Fibroblast of peridontal ligament (primary cell): ENCODE measurements around the gene TAS1R3.

Experiments used
- DNase-seq: peaks from one replicate; pipeline ENCODE4 v3.0.0-alpha.2; 2010; ENCODE audit errors: extremely low read depth

The TAS1R3 gene

DNA sequence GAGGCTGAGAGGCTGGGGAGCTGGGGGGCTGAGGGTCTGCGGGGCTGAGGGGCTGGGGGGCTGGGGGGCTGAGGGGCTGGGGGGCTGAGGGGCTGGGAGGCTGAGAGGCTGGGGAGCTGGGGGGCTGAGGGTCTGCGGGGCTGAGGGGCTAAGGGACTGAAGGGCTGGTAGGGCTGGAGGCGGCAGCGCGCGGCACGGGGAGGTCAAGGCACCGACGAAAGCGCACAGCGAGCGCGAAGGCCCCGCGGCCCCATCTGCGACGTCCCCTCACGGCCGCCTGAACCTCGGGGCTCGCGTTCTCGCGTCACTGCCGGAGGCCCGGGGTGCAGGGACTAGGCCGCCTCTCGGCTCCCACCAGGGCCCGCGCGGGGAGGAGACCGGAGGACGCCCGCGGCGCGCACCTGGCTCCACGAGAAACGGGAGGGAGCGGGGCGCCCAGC, 7.0 kb upstream of the TAS1R3 start:
- DNase-seq = no peak

DNA sequence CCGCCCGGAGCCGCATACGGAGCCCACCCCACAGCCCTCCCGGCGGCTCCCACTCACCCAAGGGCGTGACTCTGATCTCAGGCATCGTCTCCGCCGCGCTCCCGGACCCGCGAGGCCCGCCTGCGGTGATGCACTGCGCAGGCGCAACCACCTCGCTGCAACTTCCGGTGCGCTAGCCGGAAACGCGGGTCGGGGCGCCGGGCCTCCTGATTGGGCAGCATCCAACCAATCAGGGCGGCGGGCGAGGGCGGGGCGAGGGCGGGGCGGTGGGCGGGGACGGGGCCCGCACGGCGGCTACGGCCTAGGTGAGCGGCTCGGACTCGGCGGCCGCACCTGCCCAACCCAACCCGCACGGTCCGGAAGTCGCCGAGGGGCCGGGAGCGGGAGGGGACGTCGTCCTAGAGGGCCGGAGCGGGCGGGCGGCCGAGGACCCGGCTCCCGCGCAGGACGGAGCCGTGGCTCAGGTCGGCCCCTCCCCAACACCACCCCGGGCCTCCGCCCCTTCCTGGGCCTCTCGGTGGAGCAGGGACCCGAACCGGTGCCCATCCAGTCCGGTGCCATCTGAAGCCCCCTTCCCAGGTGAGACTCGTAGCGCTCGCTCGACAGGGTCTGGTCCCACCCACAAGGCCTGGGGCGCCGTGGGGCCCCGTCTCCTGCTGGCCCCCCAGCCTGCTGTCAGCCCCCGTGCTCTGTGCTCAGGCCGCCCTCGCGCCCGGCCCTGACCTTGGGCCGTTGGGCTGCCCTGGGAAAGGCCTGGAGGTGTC, 6.4 kb upstream of the TAS1R3 start, which contains the start of the genes CPTP and INTS11:
TSS of gene CPTP (plus strand) at position 279 of the 764 bp plus-strand sequence. CDS start 2,109 bp downstream, outside the sequence.
TSS of gene INTS11 (minus strand) at position 137 of the 764 bp plus-strand sequence. CDS start at position 85, 52 bp downstream.
- DNase-seq = peak; percentile 84

DNA sequence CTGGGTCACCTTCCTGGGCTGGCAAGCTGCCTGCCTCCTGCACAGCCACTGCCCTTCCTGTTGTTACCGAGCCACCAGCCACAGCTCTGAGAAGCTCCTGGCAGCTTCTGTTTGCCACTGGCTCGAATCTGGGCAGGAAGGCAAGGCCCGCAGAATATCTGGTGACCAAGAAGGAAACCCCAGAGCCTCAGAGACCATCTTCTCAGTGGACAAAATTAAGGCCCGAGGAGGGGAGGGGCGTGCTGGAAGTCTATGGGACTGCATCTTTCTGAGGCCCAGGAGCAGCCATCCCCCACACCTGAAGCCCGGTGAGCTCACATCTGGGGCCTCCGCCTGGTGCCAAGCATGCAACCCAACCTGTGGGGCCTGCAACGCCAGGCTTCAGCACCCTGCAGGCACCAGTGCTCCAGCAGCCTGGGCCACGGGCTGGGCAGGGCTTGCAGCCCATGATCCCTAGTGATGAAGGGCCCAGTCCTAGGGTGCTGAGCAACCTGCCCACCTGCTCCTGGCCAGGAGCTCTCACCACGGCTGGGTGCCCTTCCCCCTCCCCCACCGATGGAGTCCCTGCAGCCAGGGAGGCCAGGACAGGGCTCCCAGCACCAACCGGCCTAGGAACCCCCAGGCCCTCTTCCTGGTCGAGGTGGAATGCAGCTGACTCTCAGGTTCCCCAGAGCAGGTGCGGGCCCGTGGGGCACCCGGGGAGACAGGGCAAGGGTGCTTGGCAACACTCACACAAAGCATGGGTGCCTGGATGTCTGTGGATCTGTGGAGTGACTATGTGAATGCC, 5.6 kb upstream of the TAS1R3 start:
- DNase-seq = no peak

DNA sequence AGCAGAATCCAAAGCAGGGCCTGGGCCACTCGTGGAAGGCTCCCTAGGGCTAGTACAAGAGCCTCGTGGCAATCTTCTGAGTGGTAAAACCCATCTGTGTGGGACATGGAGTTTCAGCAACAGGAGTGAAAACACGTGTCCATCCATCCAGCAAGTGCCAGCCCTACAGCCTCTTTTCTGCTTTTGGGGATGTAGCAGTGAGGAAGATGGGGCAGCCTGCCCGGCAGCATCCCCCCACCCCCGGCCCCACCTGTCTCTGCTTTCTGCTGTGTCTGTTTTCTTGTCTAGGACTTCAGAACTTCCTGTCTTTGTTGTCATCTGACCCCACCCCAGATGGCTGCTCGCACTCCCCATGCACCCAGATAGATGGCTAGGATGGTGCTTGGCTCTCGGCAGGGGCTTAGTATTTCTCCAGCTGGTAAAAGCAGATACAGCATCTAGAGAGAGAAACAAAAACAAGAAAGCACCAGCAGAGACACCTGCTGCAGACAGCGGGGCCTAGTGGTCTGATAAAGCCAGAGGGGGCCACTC, 4.9 kb upstream of the TAS1R3 start:
- DNase-seq = no peak

DNA sequence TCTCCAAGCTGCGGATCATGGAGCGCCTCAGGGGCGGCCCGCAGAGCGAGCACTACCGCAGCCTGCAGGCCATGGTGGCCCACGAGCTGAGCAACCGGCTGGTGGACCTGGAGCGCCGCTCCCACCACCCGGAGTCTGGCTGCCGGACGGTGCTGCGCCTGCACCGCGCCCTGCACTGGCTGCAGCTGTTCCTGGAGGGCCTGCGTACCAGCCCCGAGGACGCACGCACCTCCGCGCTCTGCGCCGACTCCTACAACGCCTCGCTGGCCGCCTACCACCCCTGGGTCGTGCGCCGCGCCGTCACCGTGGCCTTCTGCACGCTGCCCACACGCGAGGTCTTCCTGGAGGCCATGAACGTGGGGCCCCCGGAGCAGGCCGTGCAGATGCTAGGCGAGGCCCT, 3.8 kb upstream of the TAS1R3 start:
- DNase-seq = no peak

DNA sequence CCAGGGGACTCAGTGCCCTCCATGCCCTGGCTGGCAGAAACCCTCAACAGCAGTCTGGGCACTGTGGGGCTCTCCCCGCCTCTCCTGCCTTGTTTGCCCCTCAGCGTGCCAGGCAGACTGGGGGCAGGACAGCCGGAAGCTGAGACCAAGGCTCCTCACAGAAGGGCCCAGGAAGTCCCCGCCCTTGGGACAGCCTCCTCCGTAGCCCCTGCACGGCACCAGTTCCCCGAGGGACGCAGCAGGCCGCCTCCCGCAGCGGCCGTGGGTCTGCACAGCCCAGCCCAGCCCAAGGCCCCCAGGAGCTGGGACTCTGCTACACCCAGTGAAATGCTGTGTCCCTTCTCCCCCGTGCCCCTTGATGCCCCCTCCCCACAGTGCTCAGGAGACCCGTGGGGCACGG, 2.8 kb upstream of the TAS1R3 start:
- no peak for DNase-seq

DNA sequence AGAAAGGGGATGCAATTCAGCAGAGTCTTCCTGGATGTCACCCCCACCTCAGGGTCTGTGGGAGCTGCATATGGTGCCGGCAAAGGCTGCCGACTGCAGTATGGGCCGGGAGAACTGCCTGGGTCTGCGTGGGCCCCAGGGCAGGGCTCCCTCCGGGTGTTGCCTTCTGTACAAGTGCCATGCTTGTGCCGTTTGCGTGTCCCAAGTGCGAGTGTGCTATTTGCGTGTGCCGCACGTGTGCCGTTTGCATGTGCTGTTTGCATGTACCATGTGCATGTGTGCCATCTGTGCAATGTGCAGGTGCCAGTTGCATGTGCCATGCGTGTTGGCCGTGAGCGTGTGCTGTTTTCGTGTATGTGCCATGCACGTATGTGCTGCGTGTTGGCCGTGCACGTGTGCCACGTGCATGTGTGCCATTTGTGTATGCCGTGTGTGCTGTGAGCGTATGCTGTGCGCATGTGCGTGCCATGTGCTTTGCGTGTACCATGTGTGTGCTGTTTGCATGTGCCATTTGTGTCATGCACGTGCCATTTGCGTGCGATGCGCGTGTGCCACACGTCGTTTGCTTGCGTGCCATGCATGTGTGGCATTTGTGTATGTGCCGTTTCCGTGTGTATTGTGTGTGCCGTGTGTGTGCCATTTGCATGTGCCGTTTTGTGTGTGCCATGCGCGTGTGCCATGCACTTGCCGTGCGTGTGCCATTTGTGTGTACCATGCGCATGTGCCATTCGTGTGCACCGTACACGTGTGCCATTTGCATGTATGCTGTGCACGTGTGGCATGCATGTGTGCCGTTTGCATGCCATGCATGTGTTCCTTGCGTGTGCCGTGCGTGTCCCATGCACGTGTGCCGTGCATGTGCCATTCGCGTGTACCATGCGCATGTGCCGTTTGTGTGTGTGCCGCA, 1.5 kb upstream of the TAS1R3 start:
- no peak for DNase-seq

DNA sequence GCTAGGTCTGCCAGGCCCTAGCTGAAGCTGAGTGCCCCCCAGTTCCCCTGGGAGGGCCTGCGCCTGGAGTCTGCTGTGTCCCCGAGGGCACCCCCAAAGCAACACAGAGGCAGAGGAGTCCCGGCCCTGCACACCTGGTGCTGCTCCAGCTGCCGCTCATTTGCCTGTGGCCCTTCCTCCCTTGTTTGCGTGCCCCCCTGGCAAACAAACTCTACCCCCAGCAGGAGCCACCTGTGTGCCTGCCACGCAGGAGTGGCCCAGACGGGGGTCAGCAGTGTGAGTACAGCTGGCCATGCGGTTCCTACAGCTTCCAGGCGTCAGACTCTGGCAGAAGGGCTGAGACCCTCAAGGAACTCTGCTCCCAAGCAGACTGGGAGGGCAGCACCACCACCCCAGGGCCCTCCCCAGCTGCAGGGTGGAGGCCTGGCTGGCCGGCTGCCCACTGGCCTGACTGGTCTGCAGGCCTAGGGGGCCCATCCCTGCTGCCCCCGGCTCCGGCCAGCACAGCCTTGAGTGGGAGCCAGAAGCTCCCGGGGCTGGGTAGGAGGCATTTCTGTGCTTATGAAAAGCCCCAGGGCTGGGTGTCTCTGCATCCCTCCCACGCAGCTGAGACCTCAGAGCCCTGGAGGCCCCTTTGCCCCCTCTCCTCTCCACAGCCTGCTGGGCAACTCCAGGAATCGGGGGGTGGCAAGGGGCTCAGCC, 563 bp upstream of the TAS1R3 start:
- DNase-seq = no peak

DNA sequence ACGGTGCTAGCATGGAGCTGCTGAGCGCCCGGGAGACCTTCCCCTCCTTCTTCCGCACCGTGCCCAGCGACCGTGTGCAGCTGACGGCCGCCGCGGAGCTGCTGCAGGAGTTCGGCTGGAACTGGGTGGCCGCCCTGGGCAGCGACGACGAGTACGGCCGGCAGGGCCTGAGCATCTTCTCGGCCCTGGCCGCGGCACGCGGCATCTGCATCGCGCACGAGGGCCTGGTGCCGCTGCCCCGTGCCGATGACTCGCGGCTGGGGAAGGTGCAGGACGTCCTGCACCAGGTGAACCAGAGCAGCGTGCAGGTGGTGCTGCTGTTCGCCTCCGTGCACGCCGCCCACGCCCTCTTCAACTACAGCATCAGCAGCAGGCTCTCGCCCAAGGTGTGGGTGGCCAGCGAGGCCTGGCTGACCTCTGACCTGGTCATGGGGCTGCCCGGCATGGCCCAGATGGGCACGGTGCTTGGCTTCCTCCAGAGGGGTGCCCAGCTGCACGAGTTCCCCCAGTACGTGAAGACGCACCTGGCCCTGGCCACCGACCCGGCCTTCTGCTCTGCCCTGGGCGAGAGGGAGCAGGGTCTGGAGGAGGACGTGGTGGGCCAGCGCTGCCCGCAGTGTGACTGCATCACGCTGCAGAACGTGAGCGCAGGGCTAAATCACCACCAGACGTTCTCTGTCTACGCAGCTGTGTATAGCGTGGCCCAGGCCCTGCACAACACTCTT, 1.1 kb downstream of the TAS1R3 start:
- no peak for DNase-seq

DNA sequence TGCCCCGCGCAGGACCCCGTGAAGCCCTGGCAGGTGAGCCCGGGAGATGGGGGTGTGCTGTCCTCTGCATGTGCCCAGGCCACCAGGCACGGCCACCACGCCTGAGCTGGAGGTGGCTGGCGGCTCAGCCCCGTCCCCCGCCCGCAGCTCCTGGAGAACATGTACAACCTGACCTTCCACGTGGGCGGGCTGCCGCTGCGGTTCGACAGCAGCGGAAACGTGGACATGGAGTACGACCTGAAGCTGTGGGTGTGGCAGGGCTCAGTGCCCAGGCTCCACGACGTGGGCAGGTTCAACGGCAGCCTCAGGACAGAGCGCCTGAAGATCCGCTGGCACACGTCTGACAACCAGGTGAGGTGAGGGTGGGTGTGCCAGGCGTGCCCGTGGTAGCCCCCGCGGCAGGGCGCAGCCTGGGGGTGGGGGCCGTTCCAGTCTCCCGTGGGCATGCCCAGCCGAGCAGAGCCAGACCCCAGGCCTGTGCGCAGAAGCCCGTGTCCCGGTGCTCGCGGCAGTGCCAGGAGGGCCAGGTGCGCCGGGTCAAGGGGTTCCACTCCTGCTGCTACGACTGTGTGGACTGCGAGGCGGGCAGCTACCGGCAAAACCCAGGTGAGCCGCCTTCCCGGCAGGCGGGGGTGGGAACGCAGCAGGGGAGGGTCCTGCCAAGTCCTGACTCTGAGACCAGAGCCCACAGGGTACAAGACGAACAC, 1.8 kb downstream of the TAS1R3 start:
- DNase-seq = no peak

DNA sequence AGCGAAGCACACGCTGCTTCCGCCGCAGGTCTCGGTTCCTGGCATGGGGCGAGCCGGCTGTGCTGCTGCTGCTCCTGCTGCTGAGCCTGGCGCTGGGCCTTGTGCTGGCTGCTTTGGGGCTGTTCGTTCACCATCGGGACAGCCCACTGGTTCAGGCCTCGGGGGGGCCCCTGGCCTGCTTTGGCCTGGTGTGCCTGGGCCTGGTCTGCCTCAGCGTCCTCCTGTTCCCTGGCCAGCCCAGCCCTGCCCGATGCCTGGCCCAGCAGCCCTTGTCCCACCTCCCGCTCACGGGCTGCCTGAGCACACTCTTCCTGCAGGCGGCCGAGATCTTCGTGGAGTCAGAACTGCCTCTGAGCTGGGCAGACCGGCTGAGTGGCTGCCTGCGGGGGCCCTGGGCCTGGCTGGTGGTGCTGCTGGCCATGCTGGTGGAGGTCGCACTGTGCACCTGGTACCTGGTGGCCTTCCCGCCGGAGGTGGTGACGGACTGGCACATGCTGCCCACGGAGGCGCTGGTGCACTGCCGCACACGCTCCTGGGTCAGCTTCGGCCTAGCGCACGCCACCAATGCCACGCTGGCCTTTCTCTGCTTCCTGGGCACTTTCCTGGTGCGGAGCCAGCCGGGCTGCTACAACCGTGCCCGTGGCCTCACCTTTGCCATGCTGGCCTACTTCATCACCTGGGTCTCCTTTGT, 2.6 kb downstream of the TAS1R3 start:
- no peak for DNase-seq

DNA sequence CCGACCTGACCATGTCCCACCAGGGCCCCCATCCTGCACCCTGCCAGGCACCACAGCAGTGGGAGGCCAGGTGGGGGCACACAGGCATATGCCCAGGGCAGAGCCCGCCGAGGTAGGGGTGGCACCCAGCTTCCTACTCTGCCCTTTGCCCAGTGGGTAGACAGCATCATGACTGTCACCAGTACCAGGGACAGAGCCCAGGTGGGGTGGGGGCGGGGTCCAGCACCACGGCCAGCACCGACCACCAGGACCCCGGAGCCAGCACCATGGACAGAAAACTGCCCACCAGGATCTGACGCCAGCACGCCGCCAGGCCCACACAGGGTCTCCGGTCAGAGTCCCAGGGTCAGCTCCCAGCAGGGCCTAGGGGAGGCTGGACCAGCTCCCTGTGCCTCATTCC, 3.8 kb downstream of the TAS1R3 start:
- DNase-seq = no peak

DNA sequence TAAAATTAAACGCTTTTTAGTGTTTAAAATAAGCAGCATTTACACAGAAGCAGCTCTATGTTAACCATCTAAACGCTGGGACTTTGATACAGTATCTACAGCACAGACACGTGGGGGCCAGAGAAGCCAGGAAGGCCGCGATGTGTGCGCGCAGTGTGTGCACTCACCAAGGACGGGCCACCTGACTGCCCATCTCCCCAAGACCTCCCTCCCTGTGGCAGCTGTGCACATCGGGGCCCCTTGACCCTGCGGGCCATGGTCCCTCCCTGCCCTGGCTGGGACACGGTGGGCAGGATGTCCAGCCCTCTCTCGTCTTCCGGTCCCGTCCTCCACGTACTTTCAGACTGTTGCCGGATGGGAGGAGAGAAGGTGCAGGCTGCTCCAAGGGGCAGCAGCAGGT, 4.2 kb downstream of the TAS1R3 start:
- no peak for DNase-seq

DNA sequence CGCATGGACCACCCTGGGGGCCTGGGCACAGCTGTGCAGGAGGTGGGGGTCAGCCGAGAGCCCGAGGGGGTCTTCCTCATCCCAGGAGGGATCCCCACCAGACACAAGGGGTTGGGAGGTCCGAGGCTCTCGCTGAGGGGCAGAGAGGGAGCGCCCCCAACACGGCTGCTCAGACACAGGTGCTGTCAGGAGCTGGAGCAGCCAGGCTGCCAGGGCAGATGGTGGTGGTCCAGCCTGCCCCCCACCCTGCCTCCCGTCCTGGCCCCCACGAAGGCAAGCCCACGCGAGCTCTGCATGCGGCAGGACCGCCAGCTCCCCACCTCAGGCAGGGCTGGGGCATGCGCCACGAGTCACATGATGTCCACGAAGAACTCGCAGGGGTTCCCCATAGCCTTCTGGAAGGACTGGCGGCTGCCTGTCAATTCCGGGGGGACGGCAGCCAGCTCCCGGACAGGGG, 4.7 kb downstream of the TAS1R3 start:
- no peak for DNase-seq

DNA sequence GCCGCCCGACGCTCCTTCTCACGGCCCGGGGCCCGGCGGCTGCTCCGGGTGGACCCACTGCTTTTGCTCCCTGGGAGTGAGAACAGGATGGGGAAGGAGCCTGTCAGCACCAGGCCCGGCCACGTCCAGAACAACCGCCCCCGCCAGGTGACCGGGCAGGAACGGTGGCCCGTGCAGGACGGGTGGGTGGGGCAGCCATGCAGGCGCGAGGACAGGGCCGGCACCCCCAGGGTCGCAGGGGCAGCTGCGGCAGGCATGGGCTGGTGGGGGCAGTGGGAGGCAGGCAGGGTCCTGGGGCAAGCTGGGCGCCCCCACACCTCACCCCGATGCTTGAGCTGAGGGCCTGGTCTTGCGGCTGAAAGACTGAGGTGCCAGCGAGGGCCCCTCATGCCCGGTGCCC, 5.4 kb downstream of the TAS1R3 start:
- no peak for DNase-seq

DNA sequence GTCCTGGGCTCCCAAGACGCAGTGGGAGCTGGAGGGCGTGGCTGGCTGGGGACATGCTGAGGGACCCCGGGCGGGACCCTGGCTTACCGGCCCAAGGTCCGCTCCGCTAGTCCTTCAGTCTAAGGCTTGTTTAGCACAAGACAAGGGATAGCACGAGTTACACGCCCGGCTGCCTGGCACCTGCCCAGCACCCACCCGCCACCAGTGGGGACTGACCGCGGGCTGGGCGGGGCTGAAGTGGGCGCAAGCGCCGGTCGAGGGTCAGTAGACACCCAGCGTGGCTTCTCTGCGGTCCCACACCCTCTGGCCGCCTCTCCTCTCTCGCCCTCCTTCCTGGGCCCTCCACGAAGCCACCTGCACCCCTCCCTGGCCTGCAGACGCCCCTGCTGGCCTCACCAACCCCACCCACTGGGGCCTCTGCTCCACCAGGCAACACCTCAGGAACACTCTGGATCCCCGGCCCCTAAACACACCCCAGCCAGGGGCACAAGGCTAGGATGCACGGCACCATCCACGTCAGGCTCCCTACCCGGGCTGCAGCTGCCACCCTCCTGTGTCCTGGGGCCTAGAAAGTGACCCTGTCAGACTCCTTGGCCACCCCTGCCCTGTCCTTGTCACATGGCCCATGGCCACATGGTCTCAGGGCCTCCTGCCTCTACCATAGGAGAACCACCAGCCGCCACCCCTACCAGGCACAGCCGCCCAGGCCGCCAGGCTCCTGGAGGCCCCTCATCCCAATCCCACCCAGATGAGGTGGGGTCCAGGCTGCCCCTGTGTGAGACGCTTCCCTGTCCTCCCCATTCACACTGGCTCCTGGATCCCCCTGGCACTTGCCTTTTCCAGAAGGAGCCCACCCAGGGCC, 6.1 kb downstream of the TAS1R3 start:
- no peak for DNase-seq

DNA sequence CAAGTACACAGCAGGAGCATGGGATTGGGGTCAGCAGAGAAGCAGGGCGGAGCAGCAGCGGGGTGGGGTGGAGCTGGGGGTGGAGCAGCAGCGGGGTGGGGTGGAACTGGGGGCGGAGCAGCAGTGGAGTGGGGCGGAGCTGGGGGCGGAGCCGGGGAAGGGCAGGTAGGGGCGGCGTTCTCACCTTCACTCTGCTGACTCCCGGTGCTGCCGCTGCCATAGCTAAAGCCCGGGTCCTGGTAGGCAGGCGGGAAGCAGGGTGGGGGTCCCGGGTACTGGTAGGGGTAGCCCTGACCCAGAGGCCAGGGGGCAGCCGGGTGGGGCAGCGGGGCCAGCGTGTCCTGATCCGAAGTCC, 6.7 kb downstream of the TAS1R3 start:
- DNase-seq = no peak

DNA sequence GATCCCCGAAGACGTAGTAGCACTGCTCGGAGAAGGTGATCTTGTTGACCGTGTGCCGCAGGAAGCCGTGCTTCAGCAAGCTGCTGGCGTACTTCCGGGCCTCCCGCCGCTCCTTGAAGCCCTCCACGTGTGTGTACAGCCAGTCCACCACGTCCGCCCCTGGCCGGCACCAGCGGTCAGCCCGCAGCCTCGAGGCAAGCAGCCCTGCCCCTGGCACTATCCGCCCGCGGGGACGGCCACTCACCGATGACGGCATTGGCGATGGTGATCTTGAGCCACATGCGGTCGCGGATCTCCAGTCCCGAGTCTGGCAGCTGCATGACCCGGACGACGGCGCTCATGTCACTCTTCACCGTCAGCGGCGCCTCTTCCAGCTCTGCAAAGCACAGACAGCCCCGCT, 7.2 kb downstream of the TAS1R3 start:
- DNase-seq = no peak
